PC-9 (cell line): ENCODE data around the gene RANGAP1. TPM values are rescaled to one million over a fixed set of nuclear protein-coding genes. Genes with fewer than 3 reads are reported as not detected.

Experiments used
- BruUV-seq: library from RNA; stranded (reverse); fragments of 400-500 nt; replicated peaks from 2 replicates; lab custom pipeline; 2021; lab: Mats Ljungman, UMichigan
- CTCF ChIA-PET: fragments of 300-600 bp; sonication (Branson Sonifier 250); formaldehyde crosslinking; loops from one replicate; lab custom pipeline; 2022; ENCODE audit warnings: antibody characterized with exemption; lab: Charles Lee
- POLR2A ChIA-PET: fragments of 300-600 bp; sonication (Branson Sonifier 250); formaldehyde crosslinking; loops from one replicate; lab custom pipeline; 2022; ENCODE audit warnings: antibody characterized with exemption; ENCODE audit not compliant: unreplicated experiment; lab: Charles Lee
- DNase-seq, 2 experiments: peaks; one replicate each; pipeline versions ENCODE4 v3.0.0 to v3.0.0-alpha.2; 2015 to 2022; ENCODE audit warnings: mixed read lengths in 1 of 2
- H2AFZ ChIP-seq: fragments of 200-600 bp; sonication (generic); 2 replicates; pipeline ENCODE4 v1.8.1; 2017; ENCODE audit warnings: antibody characterized with exemption
- H3F3A ChIP-seq: fragments of 200-600 bp; sonication (generic); 2 replicates; pipeline ENCODE4 v1.8.1; 2017; ENCODE audit warnings: antibody characterized with exemption, mild to moderate bottlenecking, low read depth; ENCODE audit not compliant: insufficient read depth
- H3K27ac ChIP-seq: fragments of 200-600 bp; sonication (generic); 2 replicates; pipeline ENCODE4 v1.6.1; 2016; ENCODE audit warnings: mixed run types
- H3K27me3 ChIP-seq: fragments of 200-600 bp; sonication (generic); 2 replicates; pipeline ENCODE4 v1.6.1; 2016; ENCODE audit warnings: low read depth, mixed run types; ENCODE audit not compliant: insufficient read depth
- H3K36me3 ChIP-seq: fragments of 200-600 bp; sonication (generic); 2 replicates; pipeline ENCODE4 v1.6.1; 2016; ENCODE audit warnings: low read depth, mixed run types
- H3K4me1 ChIP-seq: fragments of 200-600 bp; sonication (generic); replicated peaks from 2 replicates; pipeline ENCODE4 v1.6.1; 2016; ENCODE audit warnings: mixed run types; ENCODE audit not compliant: insufficient read depth
- H3K4me2 ChIP-seq: fragments of 200-600 bp; sonication (generic); 2 replicates; pipeline ENCODE4 v1.6.1; 2017; ENCODE audit warnings: mixed run types
- H3K4me3 ChIP-seq: fragments of 200-600 bp; sonication (generic); 2 replicates; pipeline ENCODE4 v1.6.1; 2016; ENCODE audit warnings: mixed run types
- H3K79me2 ChIP-seq: fragments of 200-600 bp; sonication (generic); 2 replicates; pipeline ENCODE4 v1.6.1; 2017; ENCODE audit warnings: low read depth, mixed run types
- H3K9me2 ChIP-seq: fragments of 200-600 bp; sonication (generic); 2 replicates; pipeline ENCODE4 v1.8.1; 2017; ENCODE audit warnings: mild to moderate bottlenecking; ENCODE audit not compliant: insufficient read depth
- H3K9me3 ChIP-seq: fragments of 200-600 bp; sonication (generic); 2 replicates; pipeline ENCODE4 v1.8.1; 2016; ENCODE audit warnings: low read depth; ENCODE audit not compliant: insufficient read depth
- H4K20me1 ChIP-seq: fragments of 200-600 bp; sonication (generic); 2 replicates; pipeline ENCODE4 v1.8.1; 2017; ENCODE audit not compliant: insufficient read depth
- CTCF ChIP-seq: fragments of 200-600 bp; sonication (generic); conservative IDR thresholded peaks from 2 replicates; pipeline ENCODE4 v1.6.1; 2017; ENCODE audit warnings: mixed run types, antibody characterized with exemption, mild to moderate bottlenecking, moderate library complexity
- EZH2 ChIP-seq: fragments of 200-600 bp; sonication (generic); IDR thresholded peaks from 2 replicates; pipeline ENCODE4 v1.8.0; 2017; ENCODE audit warnings: antibody characterized with exemption, low read depth
- intact Hi-C: fragments of 100-400 bp; cut with micrococcal nuclease; formaldehyde crosslinking; loops from one replicate; pipeline ENCODE4 v1.10.0; 2022; ENCODE audit not compliant: unreplicated experiment
- total RNA-seq: library from RNA; stranded (reverse); gene quantifications from 2 replicates; pipeline ENCODE4 v1.2.3, GENCODE V29; 2021

Gene RANGAP1
- total RNA-seq, 1 experiment from 2014 or later: 142 TPM

DNA sequence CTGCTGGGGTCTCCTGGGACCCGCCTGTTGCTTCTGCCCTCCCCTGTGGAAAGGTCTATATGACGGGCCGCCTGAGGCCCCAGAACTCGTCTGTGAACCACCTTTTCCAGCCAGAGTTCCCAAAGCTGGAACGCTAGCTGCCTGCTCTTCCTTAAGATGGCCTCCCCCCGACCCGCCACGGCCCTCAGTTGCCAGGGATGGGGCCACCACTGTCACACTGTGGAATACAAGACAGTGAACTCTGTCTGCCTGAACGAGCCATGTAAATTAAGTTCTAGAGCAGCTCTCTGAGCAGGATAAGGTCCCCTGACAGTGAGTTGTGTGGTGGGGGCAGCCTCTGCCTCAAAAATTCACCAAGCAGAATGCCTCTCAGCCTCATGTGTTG, 55.6 kb downstream of the RANGAP1 start:
- H3K36me3 ChIP-seq: no peaks in the 10 kb centered on the region
- H3K79me2 ChIP-seq: no peaks in the 10 kb centered on the region
- TF ChIP-seq CTCF (no peak), EZH2 (no peak)
- H3K4me1 ChIP-seq: no peaks in the 10 kb centered on the region
- CTCF ChIA-PET: no interaction called here
- no peaks in the 10 kb centered on the region for H3K9me2 ChIP-seq
- no peaks in the 10 kb centered on the region for H3K27me3 ChIP-seq
- no peak overlapping the region for H2AFZ ChIP-seq
- H3K4me3 ChIP-seq: no peak overlapping the region
- no peak overlapping the region for H3K4me2 ChIP-seq
- POLR2A ChIA-PET: no interaction called here
- DNase-seq: no peak
- H3F3A ChIP-seq: no peaks in the 10 kb centered on the region
- H3K9me3 ChIP-seq: no peaks in the 10 kb centered on the region
- H3K27ac ChIP-seq: no peak overlapping the region
- H4K20me1 ChIP-seq: 0 out of 2 replicates have a peak, but pooled peaks cover 4% of the 10 kb centered on the region
- no TSS peak for BruUV-seq
- intact Hi-C loops: no loop called here

DNA sequence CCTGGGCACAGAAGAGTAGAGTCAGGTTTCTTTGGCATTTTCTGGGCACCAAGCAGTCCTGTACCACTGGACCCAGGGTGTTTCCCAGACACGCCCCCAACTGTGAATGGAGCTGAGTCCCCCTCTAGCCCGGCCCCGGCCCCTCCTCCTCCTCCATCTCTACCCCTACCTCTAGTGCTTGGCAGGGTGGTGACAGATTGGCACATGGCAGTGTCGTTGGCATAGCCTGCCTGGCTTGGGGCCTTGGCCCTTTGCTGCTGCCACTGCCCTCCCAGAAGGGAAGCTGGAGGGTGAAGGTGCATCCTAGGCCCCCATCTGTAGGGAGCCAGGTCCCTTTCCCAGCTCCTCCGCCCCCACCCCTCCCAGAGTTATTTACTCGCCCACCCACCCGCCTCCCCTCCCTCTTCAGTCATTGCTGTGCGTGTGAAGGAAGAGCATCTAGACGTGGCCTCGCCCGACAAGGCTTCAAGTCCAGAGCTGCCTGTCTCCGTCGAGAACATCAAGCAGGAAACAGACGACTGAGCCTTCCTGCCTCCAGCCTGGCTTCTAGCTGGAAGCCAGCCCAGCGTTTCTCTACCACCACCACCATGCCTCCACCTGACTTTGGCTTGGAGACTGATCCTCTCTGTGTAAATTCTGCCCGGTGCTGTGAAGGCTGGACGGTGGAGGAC, 56.1 kb downstream of the RANGAP1 start:
- CTCF ChIA-PET: no interaction called here
- H3K27me3 ChIP-seq: no peaks in the 10 kb centered on the region
- TF ChIP-seq CTCF (no peak), EZH2 (no peak)
- no peaks in the 10 kb centered on the region for H3K79me2 ChIP-seq
- no peak overlapping the region for H3K4me2 ChIP-seq
- no peak for DNase-seq
- no peak overlapping the region for H2AFZ ChIP-seq
- no peaks in the 10 kb centered on the region for H3K9me3 ChIP-seq
- no peak overlapping the region for H3K27ac ChIP-seq
- H3K9me2 ChIP-seq: no peaks in the 10 kb centered on the region
- H3K4me3 ChIP-seq: no peak overlapping the region
- no peaks in the 10 kb centered on the region for H3K4me1 ChIP-seq
- BruUV-seq: no TSS peak
- H3K36me3 ChIP-seq: no peaks in the 10 kb centered on the region
- POLR2A ChIA-PET: no interaction called here
- intact Hi-C loops: no loop called here
- 0 out of 2 replicates have a peak, but pooled peaks cover 4% of the 10 kb centered on the region for H4K20me1 ChIP-seq
- no peaks in the 10 kb centered on the region for H3F3A ChIP-seq

- Histone ChIP-seq H3K36me3 (no peaks in the 10 kb centered on the region), H3K4me3 (no peak overlapping the region), H2AFZ (no peak overlapping the region), H3K27ac (no peak overlapping the region), H3K79me2 (no peaks in the 10 kb centered on the region), H3K9me3 (no peaks in the 10 kb centered on the region), H3F3A (no peaks in the 10 kb centered on the region), H4K20me1 (0 out of 2 replicates have a peak, but pooled peaks cover 4% of the 10 kb centered on the region), H3K4me1 (no peaks in the 10 kb centered on the region), H3K9me2 (no peaks in the 10 kb centered on the region), H3K4me2 (no peak overlapping the region), H3K27me3 (no peaks in the 10 kb centered on the region)
- TF ChIP-seq EZH2: no peak
- no peak for TF ChIP-seq CTCF
- no peak for DNase-seq
- intact Hi-C loops: no loop called here
- BruUV-seq: no TSS peak
- CTCF ChIA-PET: no interaction called here
- POLR2A ChIA-PET: no interaction called here
Measured at GRCh38 chr22:41229215-41229614, 56.8 kb downstream of the RANGAP1 start.
